ENCODE measurements around the gene PLA2G15. TPM values are rescaled to one million over a fixed set of nuclear protein-coding genes. Genes with fewer than 3 reads are reported as not detected.
A peak's percentile ranks its signal among the peaks of the same experiment; 100 is the strongest.

PLA2G15 gene
- total and polyA plus RNA-seq, 2 of the 13 experiments (the other 11 are each of a cell fraction or from before 2014, with no cell fraction given), result 14.4 to 23.7 TPM

GRCh38 chr16:68234188-68235107 is 10.7 kb upstream of the PLA2G15 start (continued):
- TF ChIP-seq BRD4 (CRISPR knock-in tag; IDR thresholded peaks at IDR 0.05) (peak; percentile 42; the same call in 1 of the 2 replicates), TOPORS (CRISPR knock-in tag; IDR thresholded peaks at IDR 0.05) (no peak), MAFK (conservative IDR thresholded peaks at IDR 0.05 in 1 of 2, IDR thresholded peaks at IDR 0.05 in 1 of 2; ENCODE audit: low read length in 2 of 2) (no peak), ZNF672 (CRISPR knock-in tag; IDR thresholded peaks at IDR 0.05) (no peak), ZNF800 (CRISPR knock-in tag; IDR thresholded peaks at IDR 0.05) (no peak), SNAPC4 (CRISPR knock-in tag; IDR thresholded peaks at IDR 0.05) (no peak), KLF13 (CRISPR knock-in tag; IDR thresholded peaks at IDR 0.05) (no peak), KIAA2018 (CRISPR knock-in tag; IDR thresholded peaks at IDR 0.05; ENCODE audit: borderline replicate concordance) (no peak), ATF2 (CRISPR knock-in tag; IDR thresholded peaks at IDR 0.05) (peak; percentile 51; the same call in 1 of the 2 replicates), MBD4 (IDR thresholded peaks at IDR 0.05; ENCODE audit: borderline replicate concordance, low read length) (no peak), SP2 (CRISPR knock-in tag; IDR thresholded peaks at IDR 0.05) (peak; percentile 31; the same call in 1 of the 2 replicates)

Data from HepG2 (cell line).